ENCODE results near the gene BRCA1. TPM values are rescaled to one million over a fixed set of nuclear protein-coding genes. Genes with fewer than 3 reads are reported as not detected.

BRCA1 gene
- total and polyA plus RNA-seq, 2 experiments from 2014 or later: 7.2 to 12.9 TPM

GRCh38 chr17:43044024-43044423 is 81.1 kb downstream of the BRCA1 start:
- TF ChIP-seq, protein P1, sequence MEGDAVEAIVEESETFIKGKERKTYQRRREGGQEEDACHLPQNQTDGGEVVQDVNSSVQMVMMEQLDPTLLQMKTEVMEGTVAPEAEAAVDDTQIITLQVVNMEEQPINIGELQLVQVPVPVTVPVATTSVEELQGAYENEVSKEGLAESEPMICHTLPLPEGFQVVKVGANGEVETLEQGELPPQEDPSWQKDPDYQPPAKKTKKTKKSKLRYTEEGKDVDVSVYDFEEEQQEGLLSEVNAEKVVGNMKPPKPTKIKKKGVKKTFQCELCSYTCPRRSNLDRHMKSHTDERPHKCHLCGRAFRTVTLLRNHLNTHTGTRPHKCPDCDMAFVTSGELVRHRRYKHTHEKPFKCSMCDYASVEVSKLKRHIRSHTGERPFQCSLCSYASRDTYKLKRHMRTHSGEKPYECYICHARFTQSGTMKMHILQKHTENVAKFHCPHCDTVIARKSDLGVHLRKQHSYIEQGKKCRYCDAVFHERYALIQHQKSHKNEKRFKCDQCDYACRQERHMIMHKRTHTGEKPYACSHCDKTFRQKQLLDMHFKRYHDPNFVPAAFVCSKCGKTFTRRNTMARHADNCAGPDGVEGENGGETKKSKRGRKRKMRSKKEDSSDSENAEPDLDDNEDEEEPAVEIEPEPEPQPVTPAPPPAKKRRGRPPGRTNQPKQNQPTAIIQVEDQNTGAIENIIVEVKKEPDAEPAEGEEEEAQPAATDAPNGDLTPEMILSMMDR (IDR thresholded peaks at IDR 0.05; ENCODE audit: low read depth, low read length): no peak
- H3K36me3 ChIP-seq: no peaks in the 10 kb centered on the region
- H3K27ac ChIP-seq: no peak overlapping the region
- H3K4me3 ChIP-seq: no peak overlapping the region
- DNase-seq (ENCODE audit: low read depth in 1 of 2, low spot score in 1 of 2): no peak
- no peaks in the 10 kb centered on the region for H3K27me3 ChIP-seq
- H3K9me3 ChIP-seq (ENCODE audit: low read depth): no peaks in the 10 kb centered on the region
- peaks cover 7% of the 10 kb centered on the region for H3K4me1 ChIP-seq (ENCODE audit: low read depth)

GRCh38 chr17:43043307-43043706 is 81.9 kb downstream of the BRCA1 start:
- Histone ChIP-seq H3K4me1 (ENCODE audit: low read depth) (peaks cover 7% of the 10 kb centered on the region), H3K4me3 (no peak overlapping the region), H3K9me3 (ENCODE audit: low read depth) (no peaks in the 10 kb centered on the region), H3K27ac (no peak overlapping the region), H3K36me3 (no peaks in the 10 kb centered on the region), H3K27me3 (no peaks in the 10 kb centered on the region)
- TF ChIP-seq, protein P1 (IDR thresholded peaks at IDR 0.05; ENCODE audit: low read depth, low read length): no peak
- no peak for DNase-seq (ENCODE audit: low read depth in 1 of 2, low spot score in 1 of 2)

DNA sequence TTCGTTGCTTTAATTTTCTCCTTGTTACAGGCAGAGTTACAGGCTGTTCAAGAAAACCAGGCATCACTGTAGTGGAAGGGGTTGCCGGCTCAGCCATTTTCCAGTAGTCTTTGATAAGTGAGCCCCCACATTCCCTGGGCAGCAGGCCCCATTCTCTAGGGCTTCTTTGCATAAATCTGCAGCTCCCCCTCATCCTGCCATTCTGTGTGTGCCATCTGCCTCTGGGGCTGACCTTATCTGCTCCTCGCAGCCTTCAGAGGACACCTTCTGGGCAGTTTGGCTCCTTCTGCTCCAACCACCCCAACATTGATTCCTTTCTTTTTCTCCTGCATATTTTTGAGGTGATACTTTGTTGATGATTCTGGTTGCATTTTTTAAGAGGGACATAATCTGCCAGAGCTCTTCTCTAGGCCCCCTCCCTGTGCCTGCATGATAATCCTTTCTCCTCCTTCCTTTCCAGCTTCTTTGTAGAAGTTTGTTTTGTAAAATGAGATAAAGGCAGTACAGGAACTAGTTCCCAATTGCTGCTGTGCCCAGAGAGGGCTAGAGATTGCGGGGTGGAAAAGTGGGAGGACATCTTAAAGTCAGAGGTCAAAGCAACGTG is 83.0 kb downstream of the BRCA1 start:
- no peak for DNase-seq (ENCODE audit: low read depth in 1 of 2, low spot score in 1 of 2)
- Histone ChIP-seq H3K27ac (no peak overlapping the region), H3K9me3 (ENCODE audit: low read depth) (no peaks in the 10 kb centered on the region), H3K4me3 (no peak overlapping the region), H3K36me3 (no peaks in the 10 kb centered on the region), H3K4me1 (ENCODE audit: low read depth) (peaks cover 7% of the 10 kb centered on the region), H3K27me3 (no peaks in the 10 kb centered on the region)
- TF ChIP-seq, protein P1 (IDR thresholded peaks at IDR 0.05; ENCODE audit: low read depth, low read length): no peak

DNA sequence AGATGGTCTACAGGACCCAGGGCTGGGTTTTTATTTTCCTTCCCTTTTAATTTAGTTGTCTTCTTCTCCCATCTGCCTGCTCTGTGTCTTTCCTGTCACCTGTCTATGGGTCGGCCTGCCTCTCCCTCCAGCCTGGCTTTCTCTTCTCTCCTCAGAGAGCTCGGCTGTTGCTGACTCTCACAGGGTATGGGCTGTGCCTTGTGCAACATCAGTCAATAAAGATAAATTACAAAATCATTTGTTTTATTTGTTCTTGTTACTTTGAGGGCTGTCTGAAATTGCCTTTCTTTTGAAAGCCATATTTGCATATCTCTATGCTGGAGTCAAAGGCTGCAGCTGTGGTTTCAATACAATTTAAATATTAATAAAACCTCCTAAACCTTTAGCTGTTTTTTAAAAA is 84.5 kb downstream of the BRCA1 start:
- DNase-seq (ENCODE audit: low read depth in 1 of 2, low spot score in 1 of 2): no peak
- Histone ChIP-seq H3K9me3 (ENCODE audit: low read depth) (no peaks in the 10 kb centered on the region), H3K36me3 (no peaks in the 10 kb centered on the region), H3K4me3 (no peak overlapping the region), H3K27me3 (no peaks in the 10 kb centered on the region), H3K27ac (no peak overlapping the region), H3K4me1 (ENCODE audit: low read depth) (peaks cover 14% of the 10 kb centered on the region)
- TF ChIP-seq, protein P1 (IDR thresholded peaks at IDR 0.05; ENCODE audit: low read depth, low read length): no peak

- Histone ChIP-seq H3K9me3 (ENCODE audit: low read depth) (no peaks in the 10 kb centered on the region), H3K27me3 (no peaks in the 10 kb centered on the region), H3K4me3 (no peak overlapping the region), H3K36me3 (no peaks in the 10 kb centered on the region), H3K27ac (no peak overlapping the region), H3K4me1 (ENCODE audit: low read depth) (peaks cover 20% of the 10 kb centered on the region)
- TF ChIP-seq, protein P1 (IDR thresholded peaks at IDR 0.05; ENCODE audit: low read depth, low read length): no peak
- DNase-seq (ENCODE audit: low read depth in 1 of 2, low spot score in 1 of 2): no peak
These were observed 85.5 kb downstream of the BRCA1 start for GRCh38 chr17:43039646-43040045.

Measured in cardiac muscle cell (in vitro differentiated cells and primary cell).